ENCODE results near the gene SMCP.

The SMCP gene

GRCh38 chr1:152886758-152887409, 8.8 kb downstream of the SMCP start:
- DNase-seq: no peak

- no peak for DNase-seq
These were observed 10.0 kb downstream of the SMCP start for GRCh38 chr1:152888126-152888525.

GRCh38 chr1:152899027-152899426, 20.9 kb downstream of the SMCP start:
- DNase-seq: no peak

GRCh38 chr1:152899883-152900282, 21.8 kb downstream of the SMCP start:
- DNase-seq: no peak

GRCh38 chr1:152901631-152902030, 23.5 kb downstream of the SMCP start:
- no peak for DNase-seq

- no peak for DNase-seq
These were observed 24.5 kb downstream of the SMCP start for GRCh38 chr1:152902636-152903035.

- DNase-seq: no peak
These were observed 26.7 kb downstream of the SMCP start for GRCh38 chr1:152904688-152905440.

GRCh38 chr1:152906023-152906565, 28.0 kb downstream of the SMCP start:
- DNase-seq: no peak

GRCh38 chr1:152907686-152908601, 29.8 kb downstream of the SMCP start, which contains the start of gene IVL:
Gene IVL, plus strand, starts transcription at chr1:152908546. Its CDS starts 1,252 bp downstream, at chr1:152909798.
- DNase-seq: no peak

GRCh38 chr1:152909206-152909605, 31.1 kb downstream of the SMCP start:
- DNase-seq: no peak

GRCh38 chr1:152912471-152912870, 34.3 kb downstream of the SMCP start:
- DNase-seq: no peak

GRCh38 chr1:152912900-152913299, 34.8 kb downstream of the SMCP start:
- DNase-seq: no peak

- no peak for DNase-seq
These were observed 39.7 kb downstream of the SMCP start for GRCh38 chr1:152917794-152918193.

- no peak for DNase-seq
These were observed 40.9 kb downstream of the SMCP start for GRCh38 chr1:152919071-152919470.

- no peak for DNase-seq
These were observed 46.1 kb downstream of the SMCP start for GRCh38 chr1:152924191-152924590.

- DNase-seq: no peak
These were observed 48.0 kb downstream of the SMCP start for GRCh38 chr1:152926091-152926490.

- DNase-seq: no peak
These were observed 50.5 kb downstream of the SMCP start for GRCh38 chr1:152928671-152929070.

- no peak for DNase-seq
These were observed 54.2 kb downstream of the SMCP start for GRCh38 chr1:152932170-152932811.

- DNase-seq: no peak
These were observed 55.1 kb downstream of the SMCP start for GRCh38 chr1:152933196-152933595.

Data from CD4-positive, alpha-beta T cell treated with Interleukin-4 for 4 hours (primary cell).